HT1080 (cell line): Measurements from ENCODE around the gene KPNA5. TPM values are rescaled to one million over a fixed set of nuclear protein-coding genes. Genes with fewer than 3 reads are reported as not detected.

Experiments used
- DNase-seq: peaks from one replicate; pipeline ENCODE4 v3.0.0-alpha.2; 2015; ENCODE audit warnings: low read depth
- total RNA-seq: library from RNA; depleted of rRNA; stranded (reverse); fragments of >200 nt; shearing (Covaris generic); gene quantifications from 2 replicates; pipeline ENCODE4 v1.2.3, GENCODE V29; 2014; rRNA removed

Gene KPNA5
- total RNA-seq, 1 experiment from 2014 or later = 7.0 TPM

GRCh38 chr6:116783852-116784251 lies 102.8 kb downstream of the KPNA5 start:
- no peak for DNase-seq

Other genes starting within 250 kb of the KPNA5 start
- gene CALHM6, start 219.8 kb upstream of the KPNA5 start, total RNA-seq = 0.31 TPM in 1 of 2 replicates, not detected in the other
- 1.0 and 1.3 TPM in 2 replicates for gene CALHM5, start 169.6 kb upstream of the KPNA5 start, total RNA-seq
- gene TRAPPC3L, start 135.5 kb upstream of the KPNA5 start, total RNA-seq = 0.06 TPM in 1 of 2 replicates, not detected in the other
- 0.07 TPM in 1 of 2 replicates, not detected in the other for gene CALHM4, start 127.5 kb upstream of the KPNA5 start, total RNA-seq
- 50.5 and 51.4 TPM in 2 replicates for gene RWDD1, start 109.7 kb upstream of the KPNA5 start, total RNA-seq
- 0.27 and 0.32 TPM in 2 replicates for gene RSPH4A, start 64.7 kb upstream of the KPNA5 start, total RNA-seq
- 13.4 and 13.7 TPM in 2 replicates for gene ZUP1, start 12.4 kb upstream of the KPNA5 start, total RNA-seq
- not detected in 2 replicates for gene FAM162B, start 84.5 kb downstream of the KPNA5 start, total RNA-seq
- gene GPRC6A, start 147.9 kb downstream of the KPNA5 start, total RNA-seq = not detected in 2 replicates
- gene RFX6, start 196.0 kb downstream of the KPNA5 start, total RNA-seq = not detected in 2 replicates